ENCODE measurements around the gene FTO. TPM values are rescaled to one million over a fixed set of nuclear protein-coding genes. Genes with fewer than 3 reads are reported as not detected.

Gene FTO
- total RNA-seq, 1 experiment from 2014 or later: 78.3 TPM

- TF ChIP-seq CTCF (IDR thresholded peaks at IDR 0.05; ENCODE audit: insufficient read depth in 1 of 2, low read depth in 1 of 2, low read length in 1 of 2, severe bottlenecking in 1 of 2, unreplicated experiment in 1 of 2): no peak
- Histone ChIP-seq H3K27me3 (replicated peaks; ENCODE audit: control insufficient read depth, insufficient read depth, low read length) (no peaks in the 10 kb centered on the region), H3K4me1 (no peaks in the 10 kb centered on the region), H3K9me3 (peaks cover 7% of the 10 kb centered on the region), H3K4me3 (ENCODE audit: low read depth, low read length) (no peak overlapping the region), H3K36me3 (ENCODE audit: control insufficient read depth, insufficient read depth, low read length) (no peaks in the 10 kb centered on the region; the same call in 1 of the 2 replicates)
- ChIA-PET POLR2A (no interaction called here), CTCF (no interaction called here)
- H3K4me3 Mint-ChIP-seq (ENCODE audit: unreplicated experiment): no peak overlapping the region
- DNase-seq: no peak
- no TSS peak for BruUV-seq (replicated peaks)
- H3K36me3 Mint-ChIP-seq (ENCODE audit: insufficient read depth, unreplicated experiment): peaks cover 5% of the 10 kb centered on the region
- H3K27ac Mint-ChIP-seq (ENCODE audit: unreplicated experiment): no peak overlapping the region
- no peaks in the 10 kb centered on the region for H3K27me3 Mint-ChIP-seq (ENCODE audit: insufficient read depth, unreplicated experiment)
- peaks cover 35% of the 10 kb centered on the region for H3K9me3 Mint-ChIP-seq (ENCODE audit: unreplicated experiment)
- H3K4me1 Mint-ChIP-seq (ENCODE audit: low read depth, unreplicated experiment): peaks cover 8% of the 10 kb centered on the region
- intact Hi-C loops (cut with micrococcal nuclease; ENCODE audit: unreplicated experiment): no loop called here
Observed at GRCh38 chr16:53866520-53866919, 162.6 kb downstream of the FTO start.

- BruUV-seq (replicated peaks): no TSS peak
- Histone ChIP-seq H3K27me3 (replicated peaks; ENCODE audit: control insufficient read depth, insufficient read depth, low read length) (no peaks in the 10 kb centered on the region), H3K9me3 (peaks cover 7% of the 10 kb centered on the region), H3K36me3 (ENCODE audit: control insufficient read depth, insufficient read depth, low read length) (peaks cover 1% of the 10 kb centered on the region), H3K4me3 (ENCODE audit: low read depth, low read length) (no peak overlapping the region), H3K4me1 (no peaks in the 10 kb centered on the region)
- H3K4me1 Mint-ChIP-seq (ENCODE audit: low read depth, unreplicated experiment): peaks cover 1% of the 10 kb centered on the region
- TF ChIP-seq CTCF (IDR thresholded peaks at IDR 0.05; ENCODE audit: insufficient read depth in 1 of 2, low read depth in 1 of 2, low read length in 1 of 2, severe bottlenecking in 1 of 2, unreplicated experiment in 1 of 2): no peak
- H3K9me3 Mint-ChIP-seq (ENCODE audit: unreplicated experiment): peaks cover 45% of the 10 kb centered on the region
- H3K4me3 Mint-ChIP-seq (ENCODE audit: unreplicated experiment): no peak overlapping the region
- intact Hi-C loops (cut with micrococcal nuclease; ENCODE audit: unreplicated experiment): no loop called here
- CTCF ChIA-PET: no interaction called here
- no peaks in the 10 kb centered on the region for H3K27me3 Mint-ChIP-seq (ENCODE audit: insufficient read depth, unreplicated experiment)
- H3K36me3 Mint-ChIP-seq (ENCODE audit: insufficient read depth, unreplicated experiment): peaks cover 16% of the 10 kb centered on the region
- no peak for DNase-seq
- no peak overlapping the region for H3K27ac Mint-ChIP-seq (ENCODE audit: unreplicated experiment)
- POLR2A ChIA-PET: no interaction called here
Observed at GRCh38 chr16:53870831-53871230, 166.9 kb downstream of the FTO start.

GRCh38 chr16:53872248-53873221 is 168.6 kb downstream of the FTO start:
- no peaks in the 10 kb centered on the region for H3K27me3 Mint-ChIP-seq (ENCODE audit: insufficient read depth, unreplicated experiment)
- POLR2A ChIA-PET: no interaction called here
- H3K4me3 Mint-ChIP-seq (ENCODE audit: unreplicated experiment): no peak overlapping the region
- H3K9me3 Mint-ChIP-seq (ENCODE audit: unreplicated experiment): peaks cover 45% of the 10 kb centered on the region
- Histone ChIP-seq H3K36me3 (ENCODE audit: control insufficient read depth, insufficient read depth, low read length) (peaks cover 1% of the 10 kb centered on the region), H3K4me3 (ENCODE audit: low read depth, low read length) (no peak overlapping the region), H3K9me3 (peaks cover 7% of the 10 kb centered on the region), H3K4me1 (no peaks in the 10 kb centered on the region), H3K27me3 (replicated peaks; ENCODE audit: control insufficient read depth, insufficient read depth, low read length) (no peaks in the 10 kb centered on the region)
- TF ChIP-seq CTCF (IDR thresholded peaks at IDR 0.05; ENCODE audit: insufficient read depth in 1 of 2, low read depth in 1 of 2, low read length in 1 of 2, severe bottlenecking in 1 of 2, unreplicated experiment in 1 of 2): no peak
- BruUV-seq (replicated peaks): no TSS peak
- peak overlapping the region; percentile 9 for H3K27ac Mint-ChIP-seq (ENCODE audit: unreplicated experiment)
- CTCF ChIA-PET: no interaction called here
- no peaks in the 10 kb centered on the region for H3K4me1 Mint-ChIP-seq (ENCODE audit: low read depth, unreplicated experiment)
- intact Hi-C loops (cut with micrococcal nuclease; ENCODE audit: unreplicated experiment): no loop called here
- H3K36me3 Mint-ChIP-seq (ENCODE audit: insufficient read depth, unreplicated experiment): peaks cover 22% of the 10 kb centered on the region
- DNase-seq: no peak
